G401.6 (cell line): ENCODE measurements around the gene GPC4.
A peak's percentile ranks its signal among the peaks of the same experiment; 100 is the strongest.
"Not testable (repeated sequence)": the region's sequence is repeated elsewhere in the genome, so short reads cannot be mapped to it uniquely, and the experiment has no call there.

ENCODE experiments used
- FAIRE-seq: peaks from 2 replicates; lab custom pipeline; 2012; peaks lifted over from hg19 to GRCh38; lab: Jason Lieb, UNC

GPC4 gene

GRCh38 chrX:133302775-133303445 lies 112.4 kb downstream of the GPC4 start:
- no peak for FAIRE-seq

- FAIRE-seq, result no peak
Observed at GRCh38 chrX:133300591-133300990, 114.7 kb downstream of the GPC4 start.

GRCh38 chrX:133297284-133297683 lies 118.0 kb downstream of the GPC4 start:
- no peak for FAIRE-seq

- FAIRE-seq, result no peak
Observed at GRCh38 chrX:133294126-133294525, 121.2 kb downstream of the GPC4 start.

- FAIRE-seq, result no peak
Observed at GRCh38 chrX:133290076-133290475, 125.2 kb downstream of the GPC4 start.

GRCh38 chrX:133287860-133288259 lies 127.4 kb downstream of the GPC4 start:
- no peak for FAIRE-seq

- no peak for FAIRE-seq
Observed at GRCh38 chrX:133285341-133285740, 129.9 kb downstream of the GPC4 start.

- FAIRE-seq, result not testable (repeated sequence)
Observed at GRCh38 chrX:133279112-133279730, 136.1 kb downstream of the GPC4 start.

GRCh38 chrX:133273180-133273579 lies 142.1 kb downstream of the GPC4 start:
- no peak for FAIRE-seq

GRCh38 chrX:133269168-133269567 lies 146.1 kb downstream of the GPC4 start:
- FAIRE-seq, result no peak

GRCh38 chrX:133267621-133268020 lies 147.7 kb downstream of the GPC4 start:
- FAIRE-seq, result peak; percentile 72

GRCh38 chrX:133265331-133265730 lies 150.0 kb downstream of the GPC4 start:
- FAIRE-seq, result peak; percentile 96

GRCh38 chrX:133258481-133258880 lies 156.8 kb downstream of the GPC4 start:
- peak; percentile 96 for FAIRE-seq

GRCh38 chrX:133254666-133255065 lies 160.6 kb downstream of the GPC4 start:
- FAIRE-seq, result no peak

- no peak for FAIRE-seq
Observed at GRCh38 chrX:133251204-133251603, 164.1 kb downstream of the GPC4 start.

GRCh38 chrX:133250184-133251100 lies 164.8 kb downstream of the GPC4 start:
- no peak for FAIRE-seq
